ENCODE measurements around the gene UBTF.

UBTF gene

DNA sequence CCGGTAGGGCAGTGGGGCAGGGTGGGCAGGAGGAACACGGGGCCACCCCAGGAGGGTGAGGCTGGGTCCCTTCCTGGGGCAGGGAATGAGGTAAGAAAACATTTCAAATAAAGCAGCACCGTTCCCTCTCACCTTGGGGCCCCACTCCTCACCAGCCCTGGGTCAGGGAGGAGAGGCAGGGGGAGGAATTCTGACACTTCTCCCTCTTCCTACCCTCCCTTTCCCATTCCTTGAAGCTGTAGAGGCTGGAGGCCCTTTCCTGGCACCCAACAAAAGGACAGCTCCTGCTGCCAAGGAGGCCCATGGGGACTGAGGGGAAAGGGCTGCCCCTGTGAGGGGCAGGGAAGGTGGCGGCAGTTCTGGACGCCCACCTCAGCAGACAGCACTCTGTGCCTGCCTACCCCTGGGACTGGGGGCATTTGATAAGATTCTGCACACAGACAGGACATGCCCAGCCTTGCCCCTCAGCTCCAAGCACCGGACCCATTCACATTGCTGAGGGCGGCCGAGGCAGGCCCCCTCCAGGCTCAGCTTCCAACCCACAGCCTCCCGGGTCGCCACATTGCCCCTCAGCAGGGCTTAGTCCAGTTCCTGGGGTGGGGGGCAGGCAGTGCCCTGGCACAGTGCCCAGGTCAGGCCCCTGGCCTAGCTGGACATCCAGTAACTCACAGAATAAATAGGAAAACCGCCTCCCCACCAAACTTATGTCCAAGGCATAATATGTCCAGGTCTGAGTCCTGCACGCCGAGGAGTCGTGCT lies 26.0 kb downstream of the UBTF start:
- no peak for DNase-seq

DNA sequence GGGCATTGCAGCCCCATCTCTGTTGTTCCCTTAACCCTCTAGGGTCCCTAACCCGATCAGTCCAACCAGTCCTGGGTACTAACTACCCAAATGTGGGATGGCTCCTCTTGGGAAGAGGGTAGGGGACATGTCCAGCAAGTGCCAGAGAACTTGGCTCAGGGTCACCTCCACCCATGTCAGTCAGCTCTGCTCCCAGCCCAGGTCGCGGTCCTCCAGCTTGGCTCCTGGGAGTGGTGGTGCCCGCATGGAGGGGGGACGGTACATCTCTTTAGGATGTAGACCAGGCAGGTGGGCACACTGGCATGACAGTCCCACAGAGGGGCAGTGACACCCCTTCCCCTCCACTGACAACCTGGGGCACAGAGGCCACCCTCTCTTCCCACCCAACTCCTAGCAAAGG lies 26.7 kb downstream of the UBTF start:
- DNase-seq, result no peak

DNA sequence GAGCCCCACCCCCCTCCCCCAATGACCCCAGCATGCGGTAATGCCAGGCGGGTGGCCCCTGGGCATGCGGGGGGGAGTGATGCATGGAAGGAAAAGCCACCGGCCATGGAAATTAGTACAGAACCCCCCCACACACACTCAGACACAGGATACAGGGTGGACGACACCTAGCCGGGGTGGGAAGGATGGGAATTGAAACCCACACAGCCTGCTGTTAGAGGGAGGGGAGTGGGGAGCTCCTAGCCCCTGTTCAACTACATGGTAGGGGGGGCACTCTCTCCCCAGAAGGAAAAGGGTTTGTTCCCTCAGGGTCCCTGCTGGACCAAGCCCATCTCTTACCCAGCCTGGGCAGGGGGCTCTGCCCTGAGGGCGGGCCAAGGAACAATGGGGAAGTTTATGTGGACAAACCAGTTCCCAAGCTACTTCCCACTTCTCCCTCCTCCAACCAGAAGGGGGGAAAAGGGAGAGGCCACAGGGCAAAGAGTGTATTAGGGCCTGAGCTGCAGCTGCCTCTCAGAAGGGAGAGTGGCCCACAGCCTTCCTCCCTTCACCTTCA lies 27.5 kb downstream of the UBTF start:
- no peak for DNase-seq

DNA sequence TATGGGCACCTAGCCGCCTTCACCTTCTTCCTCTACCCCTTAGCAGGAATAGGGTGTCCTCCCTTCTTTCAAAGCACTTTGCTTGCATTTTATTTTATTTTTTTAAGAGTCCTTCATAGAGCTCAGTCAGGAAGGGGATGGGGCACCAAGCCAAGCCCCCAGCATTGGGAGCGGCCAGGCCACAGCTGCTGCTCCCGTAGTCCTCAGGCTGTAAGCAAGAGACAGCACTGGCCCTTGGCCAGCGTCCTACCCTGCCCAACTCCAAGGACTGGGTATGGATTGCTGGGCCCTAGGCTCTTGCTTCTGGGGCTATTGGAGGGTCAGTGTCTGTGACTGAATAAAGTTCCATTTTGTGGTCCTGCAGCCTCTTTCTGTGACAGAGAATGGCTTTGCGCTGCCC lies 28.1 kb downstream of the UBTF start:
- DNase-seq, result no peak

DNA sequence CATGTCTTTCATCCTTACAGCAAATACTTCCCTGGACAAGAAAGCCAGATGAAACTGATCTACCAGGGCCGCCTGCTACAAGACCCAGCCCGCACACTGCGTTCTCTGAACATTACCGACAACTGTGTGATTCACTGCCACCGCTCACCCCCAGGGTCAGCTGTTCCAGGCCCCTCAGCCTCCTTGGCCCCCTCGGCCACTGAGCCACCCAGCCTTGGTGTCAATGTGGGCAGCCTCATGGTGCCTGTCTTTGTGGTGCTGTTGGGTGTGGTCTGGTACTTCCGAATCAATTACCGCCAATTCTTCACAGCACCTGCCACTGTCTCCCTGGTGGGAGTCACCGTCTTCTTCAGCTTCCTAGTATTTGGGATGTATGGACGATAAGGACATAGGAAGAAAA lies 29.0 kb downstream of the UBTF start:
- DNase-seq, result no peak

DNA sequence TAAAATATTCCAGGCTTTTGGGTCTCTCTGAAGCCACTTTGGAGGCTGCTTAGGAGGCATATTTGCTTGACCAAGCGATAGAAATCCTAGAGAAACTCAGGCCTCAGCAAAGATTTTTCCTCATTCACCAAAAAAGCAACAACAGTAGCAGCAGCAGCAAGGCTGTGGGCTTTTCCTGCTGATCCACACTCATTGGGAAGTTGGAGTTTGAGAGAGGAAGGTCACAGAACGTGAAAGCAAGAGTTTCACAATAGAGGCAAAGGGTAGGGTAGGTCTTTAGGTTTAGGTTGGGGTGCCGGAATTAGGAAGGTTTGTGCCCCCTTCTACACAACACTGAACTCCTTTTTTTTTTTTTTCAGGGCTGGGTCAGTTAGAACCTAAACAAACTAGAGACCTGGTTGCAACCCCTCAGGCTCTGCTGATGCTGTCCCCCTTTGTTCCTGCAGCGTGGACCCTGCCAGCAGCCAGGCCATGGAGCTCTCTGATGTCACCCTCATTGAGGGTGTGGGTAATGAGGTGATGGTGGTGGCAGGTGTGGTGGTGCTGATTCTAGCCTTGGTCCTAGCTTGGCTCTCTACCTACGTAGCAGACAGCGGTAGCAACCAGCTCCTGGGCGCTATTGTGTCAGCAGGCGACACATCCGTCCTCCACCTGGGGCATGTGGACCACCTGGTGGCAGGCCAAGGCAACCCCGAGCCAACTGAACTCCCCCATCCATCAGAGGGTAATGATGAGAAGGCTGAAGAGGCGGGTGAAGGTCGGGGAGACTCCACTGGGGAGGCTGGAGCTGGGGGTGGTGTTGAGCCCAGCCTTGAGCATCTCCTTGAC lies 30.7 kb downstream of the UBTF start:
- no peak for DNase-seq

DNA sequence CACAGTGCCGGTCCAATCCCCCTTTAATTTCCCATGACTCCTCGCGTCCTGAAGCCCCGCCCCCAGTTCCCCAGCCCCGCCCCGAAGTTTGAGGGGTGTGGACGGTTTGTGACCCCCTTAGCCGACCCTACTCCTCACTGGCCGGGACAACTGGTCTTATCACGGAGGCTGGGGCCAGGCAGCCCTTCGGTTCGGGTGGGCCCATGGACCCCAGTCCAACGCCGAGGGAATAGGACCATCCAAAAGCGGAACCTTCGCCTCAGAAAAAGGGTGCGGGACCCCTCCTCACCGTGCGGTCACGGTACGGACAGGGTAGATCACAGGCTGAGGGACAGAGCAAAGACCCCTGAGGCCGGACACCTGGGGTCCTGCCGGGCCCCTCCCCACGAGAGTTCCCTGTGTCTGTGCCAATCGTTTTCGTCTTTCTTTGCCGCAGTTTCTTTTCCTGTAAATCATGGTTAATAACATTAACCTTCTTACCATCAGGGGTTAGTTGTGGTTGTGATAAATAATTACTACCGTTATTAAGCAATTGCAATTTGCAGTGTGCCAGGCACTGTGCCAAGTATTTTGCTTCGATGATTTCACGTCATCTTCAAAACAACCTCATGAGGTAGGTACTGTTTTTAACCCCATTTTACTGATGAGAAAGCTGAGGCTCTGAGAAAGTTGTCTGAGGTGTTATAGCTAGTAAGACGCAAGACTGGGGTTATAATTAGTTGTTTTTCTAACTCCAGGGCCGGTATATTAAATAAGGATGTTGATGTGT lies 32.2 kb downstream of the UBTF start:
- peak; percentile 67 for DNase-seq

DNA sequence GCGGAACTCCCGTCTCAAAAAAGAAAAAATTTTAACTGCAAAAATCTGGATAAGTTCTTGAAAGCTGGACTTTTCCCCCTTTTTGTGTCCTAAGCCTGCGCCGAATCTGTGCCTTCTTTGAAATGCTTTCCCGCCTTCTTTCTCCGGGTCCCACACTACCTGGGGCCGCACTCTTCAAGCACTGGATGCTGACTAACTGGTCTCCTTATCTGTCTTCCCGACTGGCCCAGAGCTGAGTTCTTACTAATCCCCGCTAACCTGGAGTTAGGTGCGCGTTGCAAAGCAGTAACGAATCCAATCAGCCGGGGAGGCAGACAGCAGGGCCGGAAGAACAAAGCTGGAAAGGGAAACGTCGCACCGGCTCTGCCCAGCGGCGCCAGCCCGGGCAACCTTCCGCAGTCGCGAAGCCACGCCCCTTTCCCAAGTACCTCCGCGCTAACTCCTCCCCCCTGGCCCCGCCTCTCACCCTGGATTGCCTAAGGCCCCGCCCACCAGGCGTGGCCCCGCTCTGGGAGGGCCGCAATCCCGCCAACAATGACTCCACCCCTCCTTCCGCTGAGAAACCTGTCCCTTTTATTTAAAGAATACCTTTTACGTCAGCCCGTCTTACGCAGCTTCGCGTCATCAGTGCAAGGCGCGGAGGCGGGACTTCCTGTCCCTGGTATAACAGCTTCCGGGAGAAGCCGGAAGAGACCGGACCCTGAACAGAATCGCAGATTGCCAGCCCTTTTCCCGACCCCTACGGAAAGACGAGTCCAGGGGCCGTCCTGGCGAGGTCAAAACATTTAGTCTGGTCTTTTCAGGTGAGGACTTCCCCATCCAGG lies 33.0 kb downstream of the UBTF start, which contains the start of gene TMUB2:
TSS of gene TMUB2 (plus strand) at position 666 of the 824 bp plus-strand sequence. CDS start 737 bp downstream, outside the sequence.
- DNase-seq, result peak; percentile 99

DNA sequence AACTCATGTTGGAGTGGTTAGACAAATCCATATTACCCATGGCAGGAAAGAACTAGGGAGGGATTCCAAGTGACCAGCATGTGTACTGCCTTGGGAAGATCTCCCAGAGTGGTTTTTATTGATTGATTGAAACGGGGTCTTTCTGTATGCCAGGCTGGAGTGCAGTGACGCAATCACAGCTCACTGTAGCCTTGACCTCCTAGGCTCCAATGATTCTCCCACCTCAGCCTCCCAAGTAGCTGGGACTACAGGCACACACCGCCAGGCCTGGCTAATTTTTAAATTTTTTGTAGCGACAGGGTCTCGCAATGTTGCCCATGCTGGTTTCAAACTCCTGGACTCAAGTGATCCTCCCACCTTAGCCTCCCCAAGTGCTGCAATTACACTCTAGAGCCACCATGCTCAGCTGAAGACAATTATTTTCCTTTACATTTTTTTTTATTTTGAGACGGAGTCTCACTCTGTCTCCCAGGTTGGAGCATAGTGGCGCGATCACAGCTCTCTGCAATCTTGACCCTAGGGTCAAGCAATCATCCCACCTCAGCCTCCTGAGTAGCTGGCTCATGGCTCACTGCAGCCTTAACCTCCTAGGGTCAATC lies 35.2 kb downstream of the UBTF start:
- DNase-seq, result no peak

DNA sequence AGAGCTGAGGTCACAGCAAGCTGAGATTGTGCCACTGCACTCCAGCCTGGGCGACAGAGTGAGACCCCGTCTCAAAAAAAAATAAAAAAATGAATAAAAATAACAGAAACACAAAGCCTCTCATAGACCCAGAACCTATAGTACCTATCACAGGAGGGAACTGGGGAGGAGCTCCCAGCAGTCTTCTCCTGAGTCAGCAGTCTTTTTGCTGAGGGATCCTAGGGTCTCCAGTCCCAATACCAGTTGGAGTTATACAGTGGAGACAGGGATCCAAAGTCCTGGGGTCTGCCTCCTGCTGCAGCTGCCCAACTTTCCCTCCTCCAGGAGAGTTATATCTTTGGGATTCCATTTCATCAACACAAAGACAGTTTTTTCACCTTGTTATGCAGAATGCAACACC lies 36.5 kb downstream of the UBTF start:
- no peak for DNase-seq

DNA sequence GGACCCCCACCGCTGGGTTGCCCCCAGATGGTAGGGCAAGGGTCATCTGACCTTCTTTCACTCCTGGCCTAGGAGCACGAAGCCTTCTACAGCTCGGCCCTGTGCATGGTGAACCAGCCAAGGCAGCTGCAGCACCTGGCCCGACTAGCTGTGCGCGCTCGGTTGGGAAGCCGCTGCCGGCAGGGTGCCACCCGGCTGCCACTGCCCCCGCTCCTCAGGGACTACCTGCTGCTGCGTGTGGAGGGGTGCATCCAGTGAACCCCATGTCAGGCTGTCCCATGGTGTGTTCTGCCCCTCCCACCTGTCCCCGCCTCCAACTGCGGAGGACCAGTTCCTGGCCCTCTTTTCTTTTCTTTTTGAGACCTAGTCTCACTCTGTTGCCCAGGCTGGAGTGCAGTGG lies 41.3 kb downstream of the UBTF start:
- DNase-seq, result no peak

DNA sequence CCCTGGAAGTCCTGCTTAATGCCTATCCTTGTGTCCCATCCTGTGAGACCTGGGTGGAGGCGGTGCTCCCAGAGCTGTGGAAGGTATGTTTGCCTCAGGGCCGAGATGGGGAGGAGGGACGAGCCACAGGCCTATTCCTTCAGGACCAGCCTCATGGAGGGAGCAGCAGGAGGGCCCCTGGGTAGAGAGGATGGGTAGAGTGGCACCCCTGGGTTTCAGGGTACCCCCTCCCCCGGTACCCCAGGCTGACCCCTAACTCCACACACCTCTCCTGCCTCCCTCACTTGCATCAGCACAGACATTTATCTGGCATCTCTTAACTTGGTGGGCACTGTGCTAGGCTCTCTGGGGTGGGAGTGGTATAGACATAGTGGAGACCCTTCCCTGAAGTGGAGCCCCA lies 41.8 kb downstream of the UBTF start:
- DNase-seq, result no peak

DNA sequence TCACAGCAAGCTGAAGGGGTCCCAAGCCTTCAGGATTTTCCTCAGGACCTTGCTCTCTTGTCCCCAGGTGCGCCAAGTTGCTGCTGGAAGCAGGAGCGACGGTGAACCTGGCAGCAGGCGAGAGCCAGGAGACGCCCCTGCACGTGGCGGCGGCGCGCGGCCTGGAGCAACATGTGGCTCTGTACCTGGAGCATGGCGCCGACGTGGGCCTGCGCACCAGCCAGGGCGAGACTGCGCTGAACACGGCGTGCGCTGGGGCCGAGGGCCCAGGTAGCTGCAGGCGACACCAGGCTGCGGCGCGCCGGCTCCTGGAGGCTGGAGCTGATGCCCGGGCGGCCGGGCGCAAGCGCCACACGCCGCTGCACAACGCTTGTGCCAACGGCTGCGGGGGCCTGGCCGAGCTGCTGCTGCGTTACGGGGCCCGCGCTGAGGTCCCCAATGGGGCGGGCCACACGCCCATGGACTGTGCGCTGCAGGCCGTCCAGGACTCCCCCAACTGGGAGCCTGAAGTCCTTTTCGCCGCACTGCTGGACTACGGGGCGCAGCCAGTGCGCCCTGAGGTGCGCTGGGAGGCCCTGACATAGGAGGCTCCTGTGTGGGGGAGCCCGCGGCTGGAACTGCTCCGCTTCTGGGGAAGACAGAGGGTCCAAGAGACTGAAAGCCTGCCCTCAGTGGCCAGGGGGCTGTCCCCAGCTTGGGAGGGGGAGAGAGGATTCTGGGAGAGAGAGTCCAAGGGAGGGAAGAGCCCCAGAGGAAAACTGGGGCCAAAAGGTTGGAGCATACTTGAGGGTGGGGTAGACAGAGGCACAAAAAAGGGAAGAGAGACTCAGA lies 42.6 kb downstream of the UBTF start:
- DNase-seq, result no peak

DNA sequence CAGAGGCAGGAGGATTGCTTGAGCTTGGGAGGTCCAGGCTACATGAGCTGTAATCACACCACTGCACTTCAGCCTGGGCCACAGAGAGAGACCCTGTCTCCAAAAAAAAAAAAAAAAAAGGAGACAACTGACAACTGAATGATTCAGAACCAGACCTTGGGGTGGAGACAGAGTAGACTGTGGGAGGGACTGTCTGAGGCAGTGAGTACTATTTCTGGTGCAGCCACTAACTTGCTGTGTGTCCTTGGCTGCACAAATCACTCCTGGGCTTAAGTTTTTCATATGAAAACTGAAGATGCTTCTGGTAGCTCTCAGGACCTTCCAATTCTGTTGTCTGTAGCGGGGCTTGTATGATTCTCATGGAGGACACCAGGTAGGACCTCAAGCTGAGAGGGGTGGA lies 43.2 kb downstream of the UBTF start:
- no peak for DNase-seq

DNA sequence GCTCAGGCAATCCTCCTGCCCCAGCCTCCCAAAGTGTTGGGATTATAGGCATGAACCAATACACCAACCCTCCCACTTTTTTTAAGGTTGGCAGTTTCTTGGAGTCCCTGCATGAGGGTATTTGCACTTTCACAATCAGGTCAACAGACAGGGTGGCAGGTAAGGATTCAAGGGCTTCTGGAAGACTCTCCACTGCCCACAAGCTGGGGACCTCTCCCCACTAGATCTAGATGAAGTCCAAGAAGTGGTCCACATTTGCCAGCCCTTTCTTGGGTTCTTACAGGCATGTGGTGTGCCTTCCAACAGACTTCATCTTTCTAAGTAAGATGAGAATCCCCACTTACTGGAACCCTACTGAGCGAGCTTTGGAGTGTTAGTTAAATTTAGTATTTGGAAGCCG lies 45.0 kb downstream of the UBTF start:
- DNase-seq, result no peak

DNA sequence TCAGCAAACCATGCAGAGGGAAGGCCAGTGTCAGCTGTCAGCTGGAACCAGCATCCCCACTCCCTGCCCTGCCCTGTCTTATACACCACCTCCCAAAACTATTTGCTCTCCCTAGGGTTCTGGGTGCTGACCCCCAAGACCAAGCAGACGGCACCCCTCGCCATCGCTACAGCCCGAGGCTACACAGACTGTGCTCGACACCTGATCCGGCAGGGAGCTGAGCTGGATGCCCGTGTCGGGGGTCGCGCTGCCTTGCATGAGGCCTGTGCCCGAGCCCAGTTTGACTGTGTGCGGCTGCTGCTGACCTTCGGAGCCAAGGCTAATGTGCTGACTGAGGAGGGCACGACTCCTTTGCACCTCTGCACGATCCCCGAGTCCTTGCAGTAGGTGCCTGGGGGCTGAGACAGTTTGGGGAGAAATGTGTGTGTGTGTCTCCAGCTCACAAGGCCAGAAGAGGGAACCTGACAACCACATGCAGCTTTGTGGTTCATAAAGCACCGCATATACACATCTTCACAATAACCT lies 47.5 kb downstream of the UBTF start:
- DNase-seq, result no peak

DNA sequence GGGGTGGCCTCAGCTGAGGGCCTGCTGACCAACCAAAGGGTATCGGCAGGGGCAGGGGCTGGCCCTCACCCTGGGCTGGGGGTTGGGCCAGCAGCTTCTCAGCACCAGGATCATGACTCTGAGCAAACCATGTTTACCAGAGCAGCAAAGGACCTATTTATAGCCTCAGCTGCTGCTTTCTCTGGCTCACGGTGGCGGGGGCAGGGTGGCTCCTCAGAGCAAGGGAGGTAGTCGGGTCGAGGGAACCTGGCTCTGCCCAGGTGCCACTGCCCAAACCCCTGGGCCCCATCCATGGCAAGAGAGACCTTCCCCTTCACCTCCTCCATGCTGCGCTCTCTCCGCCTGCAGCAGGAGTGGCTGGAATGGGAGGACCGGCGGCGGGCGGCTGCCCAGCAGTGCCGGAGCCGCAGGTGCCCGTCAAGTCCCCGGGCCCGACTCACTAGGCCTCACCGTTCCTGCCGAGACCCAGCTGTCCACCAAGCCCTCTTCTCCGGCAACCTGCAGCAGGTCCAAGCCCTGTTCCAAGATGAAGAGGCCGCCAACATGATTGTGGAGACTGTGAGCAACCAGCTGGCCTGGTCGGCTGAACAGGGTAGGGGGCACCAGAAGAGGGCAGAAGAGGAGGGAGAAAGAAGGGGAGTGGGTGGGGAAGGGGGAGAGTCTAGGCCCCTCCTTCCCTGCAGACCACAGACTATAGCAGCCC lies 48.8 kb downstream of the UBTF start, which contains the start of gene ASB16:
TSS of gene ASB16 (plus strand) at position 206 of the 703 bp plus-strand sequence. CDS start at position 292, 86 bp downstream.
- DNase-seq, result no peak

DNA sequence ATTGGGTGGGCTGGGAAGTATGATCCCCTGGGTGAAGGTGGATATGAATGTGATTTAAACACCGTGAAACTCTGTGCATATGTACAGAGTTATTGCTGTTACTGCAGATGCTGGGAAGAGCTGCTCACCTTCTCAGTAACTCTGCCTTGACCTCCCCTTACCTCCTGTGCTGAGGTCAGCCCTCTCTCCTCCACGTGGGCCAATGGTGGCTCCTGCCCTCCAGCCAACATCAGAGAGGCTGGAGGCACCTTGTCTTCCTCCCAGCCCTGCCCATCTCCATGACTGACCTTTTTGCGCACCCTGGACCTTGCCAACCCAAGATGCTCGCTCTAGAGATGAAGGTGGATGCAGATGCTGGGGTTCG lies 49.4 kb downstream of the UBTF start:
- no peak for DNase-seq

DNA sequence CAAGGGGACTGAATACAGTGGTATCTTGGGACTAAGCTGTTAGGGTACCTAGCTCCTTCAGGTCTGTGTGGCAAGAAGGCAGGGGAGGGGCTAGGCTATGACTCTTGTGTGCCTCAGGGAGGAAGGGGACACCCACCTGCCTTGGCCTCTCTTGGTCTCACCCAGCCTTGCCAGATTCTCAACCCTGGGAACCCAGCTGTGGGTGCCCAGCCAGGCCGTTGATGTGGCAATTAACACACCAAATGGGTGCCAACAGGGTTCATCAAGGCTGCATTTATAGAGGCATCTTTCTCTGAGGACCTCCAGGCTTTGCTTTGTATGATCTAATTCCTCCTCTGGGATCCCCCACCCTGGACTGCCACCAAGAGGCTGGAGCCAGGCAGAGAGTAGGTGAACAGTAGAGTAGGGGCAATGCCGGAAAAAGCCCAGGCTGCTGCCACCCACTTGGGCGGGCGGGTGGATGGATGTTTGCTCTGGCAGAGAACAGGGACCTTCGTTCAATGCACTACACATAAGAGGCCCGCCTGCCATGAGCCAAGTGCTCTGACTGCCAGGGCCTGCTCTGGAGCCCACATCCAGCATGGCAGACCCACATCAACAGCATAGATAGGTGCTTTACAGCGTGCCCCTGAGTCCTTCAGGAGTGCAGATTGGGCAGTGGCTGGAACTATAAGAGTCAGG lies 52.2 kb downstream of the UBTF start:
- no peak for DNase-seq
